Measurements from ENCODE around the gene HSD17B8.

The HSD17B8 gene
- 8.6 to 10.1 (median 8.6) reads per million in 3 donors for total RNA-seq

GRCh38 chr6:33204415-33205190 lies at the start of gene HSD17B8:
HSD17B8 (plus strand) TSS chr6:33204655; CDS start chr6:33204669, 14 bp downstream.
- Histone ChIP-seq H3K27ac (ENCODE audit: insufficient read depth, low read length, poor library complexity, severe bottlenecking) (peak within 1 kb of the TSS; percentile 76), H3K4me1 (ENCODE audit: control insufficient read depth, insufficient read depth, low read length, poor library complexity, severe bottlenecking) (peaks cover 40% of the 10 kb centered on the region), H3K9me3 (ENCODE audit: control insufficient read depth, low read length) (no peaks in the 10 kb centered on the region), H3K4me3 (ENCODE audit: insufficient read depth, low read depth, low read length, poor library complexity, severe bottlenecking) (peak within 1 kb of the TSS; percentile 75), H3K36me3 (ENCODE audit: control insufficient read depth, insufficient read depth, low read length) (peaks cover 11% of the 10 kb centered on the region), H3K27me3 (replicated peaks; ENCODE audit: control insufficient read depth, insufficient read depth, low read length, poor library complexity, severe bottlenecking) (no peaks in the 10 kb centered on the region)
- DNase-seq = peak; percentile 85 to 88 (median 86)

DNA sequence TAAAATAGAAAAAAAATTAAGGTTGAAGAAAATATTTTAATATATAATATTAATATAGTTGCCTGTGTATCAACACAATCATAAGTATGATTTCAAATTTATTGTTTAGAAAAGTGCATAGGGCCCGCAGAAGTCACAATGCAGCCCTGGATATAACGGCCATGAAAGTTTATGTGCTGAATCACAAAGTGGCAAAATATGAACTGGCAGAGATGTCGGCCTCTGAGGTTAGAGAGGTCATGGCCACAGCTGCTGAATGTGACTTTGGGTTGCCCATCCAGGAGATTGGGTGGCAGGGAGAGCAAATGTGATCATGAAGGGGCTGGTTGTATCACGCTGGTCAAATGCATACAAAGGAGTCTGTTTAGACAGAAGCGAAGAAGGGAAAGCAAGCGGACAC lies 47.9 kb upstream of the HSD17B8 start:
- Histone ChIP-seq H3K4me3 (ENCODE audit: insufficient read depth, low read depth, low read length, poor library complexity, severe bottlenecking) (no peak overlapping the region), H3K27me3 (replicated peaks; ENCODE audit: control insufficient read depth, insufficient read depth, low read length, poor library complexity, severe bottlenecking) (no peaks in the 10 kb centered on the region), H3K4me1 (ENCODE audit: control insufficient read depth, insufficient read depth, low read length, poor library complexity, severe bottlenecking) (peaks cover under 1% of the 10 kb centered on the region), H3K36me3 (ENCODE audit: control insufficient read depth, insufficient read depth, low read length) (no peaks in the 10 kb centered on the region), H3K9me3 (ENCODE audit: control insufficient read depth, low read length) (no peaks in the 10 kb centered on the region), H3K27ac (ENCODE audit: insufficient read depth, low read length, poor library complexity, severe bottlenecking) (no peak overlapping the region)
- DNase-seq = no peak

DNA sequence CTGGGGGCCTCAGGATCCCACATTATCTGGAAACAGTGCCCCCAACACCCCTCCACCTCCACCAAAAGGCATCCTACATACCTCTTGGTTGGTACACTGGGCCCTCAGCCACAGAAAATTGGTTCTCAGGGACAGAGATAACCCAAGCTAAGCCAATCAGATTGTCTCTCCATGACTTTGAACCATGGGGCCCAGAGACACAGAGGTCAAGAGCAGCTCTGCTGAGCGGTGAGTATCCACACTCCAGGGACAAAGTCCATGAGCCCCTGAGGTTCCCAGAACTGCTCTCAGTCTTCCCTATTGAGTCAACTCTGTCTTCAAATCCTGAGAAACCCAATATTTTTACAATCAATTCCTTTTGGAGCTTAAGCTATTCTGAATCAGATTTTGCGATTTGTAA lies 47.5 kb upstream of the HSD17B8 start:
- Histone ChIP-seq H3K27me3 (replicated peaks; ENCODE audit: control insufficient read depth, insufficient read depth, low read length, poor library complexity, severe bottlenecking) (no peaks in the 10 kb centered on the region), H3K9me3 (ENCODE audit: control insufficient read depth, low read length) (no peaks in the 10 kb centered on the region), H3K27ac (ENCODE audit: insufficient read depth, low read length, poor library complexity, severe bottlenecking) (no peak overlapping the region), H3K36me3 (ENCODE audit: control insufficient read depth, insufficient read depth, low read length) (no peaks in the 10 kb centered on the region), H3K4me1 (ENCODE audit: control insufficient read depth, insufficient read depth, low read length, poor library complexity, severe bottlenecking) (peaks cover 4% of the 10 kb centered on the region), H3K4me3 (ENCODE audit: insufficient read depth, low read depth, low read length, poor library complexity, severe bottlenecking) (no peak overlapping the region)
- no peak for DNase-seq

GRCh38 chr6:33160096-33160495 lies 44.4 kb upstream of the HSD17B8 start:
- Histone ChIP-seq H3K27ac (ENCODE audit: insufficient read depth, low read length, poor library complexity, severe bottlenecking) (no peak overlapping the region), H3K9me3 (ENCODE audit: control insufficient read depth, low read length) (no peaks in the 10 kb centered on the region), H3K27me3 (replicated peaks; ENCODE audit: control insufficient read depth, insufficient read depth, low read length, poor library complexity, severe bottlenecking) (no peaks in the 10 kb centered on the region), H3K4me1 (ENCODE audit: control insufficient read depth, insufficient read depth, low read length, poor library complexity, severe bottlenecking) (peaks cover 6% of the 10 kb centered on the region), H3K4me3 (ENCODE audit: insufficient read depth, low read depth, low read length, poor library complexity, severe bottlenecking) (no peak overlapping the region), H3K36me3 (ENCODE audit: control insufficient read depth, insufficient read depth, low read length) (no peaks in the 10 kb centered on the region)
- no peak for DNase-seq

DNA sequence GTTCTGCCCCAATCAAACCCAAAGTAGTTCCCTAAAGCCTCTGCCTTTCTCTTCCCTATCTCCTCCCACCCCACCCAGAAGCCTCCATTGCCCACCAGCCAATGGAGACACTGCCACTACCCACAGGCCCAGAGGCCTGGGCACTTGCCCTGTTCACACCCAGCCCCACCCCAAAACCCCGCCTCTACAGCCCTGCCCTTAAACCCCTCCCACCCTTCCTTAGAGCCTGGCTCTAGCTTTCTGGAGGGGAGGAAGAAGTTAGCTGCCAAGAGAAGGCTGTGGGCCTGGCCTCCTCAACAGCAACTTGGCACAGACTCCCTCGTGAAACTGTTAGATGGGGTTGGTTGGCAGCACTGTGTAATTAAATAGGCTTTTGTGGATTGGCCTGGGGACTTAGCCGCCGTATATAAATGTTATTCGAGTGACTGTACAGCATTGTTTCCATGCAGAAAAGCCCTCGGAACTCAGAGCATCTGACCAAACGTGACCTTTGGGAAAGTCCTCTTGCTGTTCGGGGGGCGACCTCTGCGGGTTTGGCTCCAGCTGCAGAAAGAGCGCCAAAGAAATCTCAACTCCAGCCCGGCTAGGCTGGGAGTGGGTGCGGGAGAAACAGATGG lies 43.6 kb upstream of the HSD17B8 start:
- Histone ChIP-seq H3K36me3 (ENCODE audit: control insufficient read depth, insufficient read depth, low read length) (no peaks in the 10 kb centered on the region), H3K9me3 (ENCODE audit: control insufficient read depth, low read length) (no peaks in the 10 kb centered on the region), H3K4me1 (ENCODE audit: control insufficient read depth, insufficient read depth, low read length, poor library complexity, severe bottlenecking) (peaks cover 6% of the 10 kb centered on the region), H3K4me3 (ENCODE audit: insufficient read depth, low read depth, low read length, poor library complexity, severe bottlenecking) (no peak overlapping the region), H3K27ac (ENCODE audit: insufficient read depth, low read length, poor library complexity, severe bottlenecking) (no peak overlapping the region), H3K27me3 (replicated peaks; ENCODE audit: control insufficient read depth, insufficient read depth, low read length, poor library complexity, severe bottlenecking) (no peaks in the 10 kb centered on the region)
- no peak for DNase-seq

GRCh38 chr6:33161354-33162331 lies 42.8 kb upstream of the HSD17B8 start:
- no peaks in the 10 kb centered on the region for H3K36me3 ChIP-seq (ENCODE audit: control insufficient read depth, insufficient read depth, low read length)
- peak overlapping the region; percentile 57 for H3K4me3 ChIP-seq (ENCODE audit: insufficient read depth, low read depth, low read length, poor library complexity, severe bottlenecking)
- H3K9me3 ChIP-seq (ENCODE audit: control insufficient read depth, low read length) = no peaks in the 10 kb centered on the region
- DNase-seq = peak; percentile 63 to 73 (median 67)
- H3K27me3 ChIP-seq (replicated peaks; ENCODE audit: control insufficient read depth, insufficient read depth, low read length, poor library complexity, severe bottlenecking) = no peaks in the 10 kb centered on the region
- peaks cover 6% of the 10 kb centered on the region for H3K4me1 ChIP-seq (ENCODE audit: control insufficient read depth, insufficient read depth, low read length, poor library complexity, severe bottlenecking)
- H3K27ac ChIP-seq (ENCODE audit: insufficient read depth, low read length, poor library complexity, severe bottlenecking) = no peak overlapping the region

DNA sequence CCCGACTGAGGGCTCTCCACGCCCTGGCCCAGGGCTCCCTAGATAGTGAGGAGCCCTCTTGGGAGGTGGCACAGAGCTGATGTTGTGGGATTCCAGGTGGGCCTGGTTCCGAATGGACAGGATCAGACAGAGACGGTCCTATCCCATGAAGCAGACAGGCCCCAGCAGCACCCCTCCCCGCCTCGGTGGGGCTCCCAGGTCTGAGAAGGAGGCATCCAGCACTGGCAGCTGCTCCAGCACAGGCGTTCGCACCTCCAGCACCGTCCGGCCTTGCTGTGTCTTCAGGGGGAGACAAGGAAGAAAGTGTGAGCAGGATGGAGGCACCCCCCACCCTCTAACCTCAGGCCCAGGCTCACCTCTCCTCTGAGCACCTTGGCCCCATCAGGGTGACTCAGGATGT lies 40.9 kb upstream of the HSD17B8 start:
- no peaks in the 10 kb centered on the region for H3K27me3 ChIP-seq (replicated peaks; ENCODE audit: control insufficient read depth, insufficient read depth, low read length, poor library complexity, severe bottlenecking)
- DNase-seq = no peak
- no peaks in the 10 kb centered on the region for H3K36me3 ChIP-seq (ENCODE audit: control insufficient read depth, insufficient read depth, low read length)

DNA sequence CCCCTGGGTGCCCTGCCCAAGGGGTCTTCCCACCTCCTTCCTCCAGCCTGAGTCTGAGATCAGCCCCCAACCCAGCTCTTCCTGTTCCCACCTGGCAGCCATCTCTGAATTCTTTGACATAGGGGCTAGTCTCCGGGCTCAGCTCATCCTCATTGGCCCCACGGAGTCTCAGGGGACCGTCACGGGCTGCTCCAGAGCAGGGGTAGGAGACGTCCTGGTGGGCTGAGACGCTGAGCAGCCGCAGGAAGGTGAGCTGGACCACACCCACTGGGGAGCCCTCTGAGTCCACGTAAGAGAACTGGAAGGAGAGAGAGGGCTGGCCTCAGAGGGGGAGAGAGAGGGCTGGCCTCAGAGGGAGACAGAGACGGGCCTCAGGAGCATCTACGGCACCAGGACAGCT lies 40.3 kb upstream of the HSD17B8 start:
- Histone ChIP-seq H3K4me3 (ENCODE audit: insufficient read depth, low read depth, low read length, poor library complexity, severe bottlenecking) (no peak overlapping the region), H3K4me1 (ENCODE audit: control insufficient read depth, insufficient read depth, low read length, poor library complexity, severe bottlenecking) (peaks cover 6% of the 10 kb centered on the region), H3K36me3 (ENCODE audit: control insufficient read depth, insufficient read depth, low read length) (no peaks in the 10 kb centered on the region), H3K9me3 (ENCODE audit: control insufficient read depth, low read length) (no peaks in the 10 kb centered on the region), H3K27me3 (replicated peaks; ENCODE audit: control insufficient read depth, insufficient read depth, low read length, poor library complexity, severe bottlenecking) (no peaks in the 10 kb centered on the region), H3K27ac (ENCODE audit: insufficient read depth, low read length, poor library complexity, severe bottlenecking) (no peak overlapping the region)
- no peak for DNase-seq

More for the DNA sequence above, 40.9 kb upstream of the HSD17B8 start:
- Histone ChIP-seq H3K27ac (ENCODE audit: insufficient read depth, low read length, poor library complexity, severe bottlenecking) (no peak overlapping the region), H3K9me3 (ENCODE audit: control insufficient read depth, low read length) (no peaks in the 10 kb centered on the region), H3K4me3 (ENCODE audit: insufficient read depth, low read depth, low read length, poor library complexity, severe bottlenecking) (no peak overlapping the region), H3K4me1 (ENCODE audit: control insufficient read depth, insufficient read depth, low read length, poor library complexity, severe bottlenecking) (peaks cover 6% of the 10 kb centered on the region)

- Histone ChIP-seq H3K27me3 (replicated peaks; ENCODE audit: control insufficient read depth, insufficient read depth, low read length, poor library complexity, severe bottlenecking) (no peaks in the 10 kb centered on the region), H3K36me3 (ENCODE audit: control insufficient read depth, insufficient read depth, low read length) (no peaks in the 10 kb centered on the region), H3K4me3 (ENCODE audit: insufficient read depth, low read depth, low read length, poor library complexity, severe bottlenecking) (no peak overlapping the region), H3K9me3 (ENCODE audit: control insufficient read depth, low read length) (no peaks in the 10 kb centered on the region), H3K4me1 (ENCODE audit: control insufficient read depth, insufficient read depth, low read length, poor library complexity, severe bottlenecking) (peaks cover 6% of the 10 kb centered on the region), H3K27ac (ENCODE audit: insufficient read depth, low read length, poor library complexity, severe bottlenecking) (no peak overlapping the region)
- no peak for DNase-seq
Measured at GRCh38 chr6:33164665-33165373, 39.6 kb upstream of the HSD17B8 start.

Data from effector memory CD4-positive, alpha-beta T cell (primary cell).